Left kidney (tissue), 2 donors: Measurements from ENCODE around the gene CDC25B. TPM values are rescaled to one million over a fixed set of nuclear protein-coding genes. Genes with fewer than 3 reads are reported as not detected.

Experiments
- DNase-seq: peaks from one replicate; pipeline ENCODE4 v3.0.0-alpha.2; 2013
- polyA plus RNA-seq: library from polyadenylated mRNA; unstranded; fragments of 120-200 nt; gene quantifications from one replicate; pipeline ENCODE4 v1.2.1, GENCODE V29; 2013; ENCODE audit not compliant: insufficient read length

The CDC25B gene
- polyA plus RNA-seq, 1 donor, result 41.7 TPM

DNA sequence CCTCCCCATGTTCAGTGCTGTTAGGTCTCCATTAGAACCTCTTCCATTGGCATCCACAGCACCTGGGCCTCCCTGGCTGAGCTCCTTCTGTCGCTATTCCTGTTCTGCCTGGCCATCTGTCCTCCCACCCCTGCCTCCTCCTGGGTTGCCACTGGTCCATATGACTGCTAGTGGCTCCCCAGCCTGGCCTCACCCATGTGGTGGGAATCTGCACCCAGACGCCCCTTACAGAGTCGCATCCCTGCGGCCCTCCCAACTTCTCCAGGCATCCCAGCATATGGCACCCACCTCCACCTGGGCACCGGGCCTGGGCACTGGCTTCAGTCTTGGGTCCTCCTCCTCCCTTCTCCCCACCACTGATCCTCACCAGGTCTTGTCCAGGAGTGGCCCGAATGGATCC, 7.7 kb downstream of the CDC25B start:
- no peak for DNase-seq

- no peak for DNase-seq
Measured at GRCh38 chr20:3804254-3804751, 8.2 kb downstream of the CDC25B start.

- DNase-seq, result no peak
Measured at GRCh38 chr20:3804781-3805180, 8.7 kb downstream of the CDC25B start.

DNA sequence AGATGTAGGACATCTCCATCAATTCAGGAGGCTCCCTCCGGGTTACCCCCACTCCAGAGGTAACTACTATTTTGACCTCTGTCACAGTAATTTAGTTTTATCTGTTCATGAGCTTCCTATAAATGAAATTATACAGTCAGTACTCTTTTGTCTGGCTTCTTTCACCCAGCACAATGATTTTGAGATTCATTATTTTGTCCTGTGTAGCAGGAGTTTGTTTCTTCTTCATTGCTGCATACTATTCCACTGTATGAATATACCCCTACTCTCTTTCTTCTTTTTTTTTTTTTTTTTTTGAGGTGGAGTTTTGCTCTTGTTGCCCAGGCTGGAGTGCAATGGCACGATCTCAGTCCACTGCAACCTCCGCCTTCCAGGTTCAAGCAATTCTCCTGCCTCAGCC, 12.4 kb downstream of the CDC25B start:
- no peak for DNase-seq

DNA sequence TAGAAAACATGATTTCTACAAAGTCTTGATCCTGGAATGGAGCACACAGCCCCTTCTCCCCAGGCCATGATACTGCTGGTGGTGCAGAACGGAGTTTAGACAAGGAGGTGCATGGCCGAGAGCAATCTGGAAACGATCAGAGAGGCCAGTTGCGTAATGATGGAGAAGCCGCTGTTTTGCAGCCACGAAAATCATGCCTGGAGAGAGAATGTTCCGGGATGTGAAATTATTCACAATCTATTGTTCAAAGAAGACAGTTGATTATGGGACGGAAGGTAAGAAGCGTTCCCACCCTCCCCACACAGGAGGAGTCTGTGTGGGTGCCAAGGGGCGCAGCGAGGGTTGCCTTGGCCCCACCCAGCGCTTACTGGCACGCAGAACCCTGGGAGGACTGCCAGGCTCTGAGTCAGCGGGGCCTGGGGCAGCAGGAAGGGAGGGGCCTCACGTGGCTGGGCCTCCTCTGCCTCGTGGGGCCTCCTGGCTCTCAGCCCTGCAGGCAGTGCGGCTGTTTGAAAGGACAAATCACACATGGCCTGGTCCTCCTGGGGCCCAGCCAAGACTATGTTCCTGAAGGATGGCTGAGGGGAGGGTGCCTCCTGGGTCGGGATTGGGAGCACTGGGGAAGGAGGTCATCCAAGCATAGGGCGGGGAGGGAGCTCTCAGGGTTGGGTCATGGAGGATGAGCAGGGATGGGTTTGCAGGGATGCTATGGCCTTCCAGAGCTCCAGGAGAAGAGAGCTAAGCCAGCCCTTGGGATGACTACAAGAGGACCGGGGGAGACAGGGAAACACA, 15.6 kb downstream of the CDC25B start:
- peak; percentile 89 for DNase-seq

DNA sequence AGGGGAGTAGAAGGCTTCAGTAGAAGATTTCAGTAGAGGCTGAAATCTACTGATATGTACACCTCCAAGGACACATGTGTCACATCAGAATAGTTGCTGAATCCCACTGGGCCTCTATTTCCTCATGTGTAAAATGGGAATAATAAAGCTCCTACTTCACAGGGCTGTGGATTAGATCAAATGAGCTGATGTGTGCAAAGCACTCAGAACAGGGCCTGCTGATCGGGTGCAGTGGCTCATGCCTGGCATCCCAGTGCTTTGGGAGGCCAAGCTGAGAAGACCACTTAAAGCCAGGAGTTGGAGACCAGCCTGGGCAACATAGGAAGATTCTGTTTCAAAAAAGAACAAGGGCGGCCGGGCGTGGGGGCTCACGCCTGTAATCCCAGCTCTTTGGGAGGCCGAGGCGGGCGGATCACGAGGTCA, 16.2 kb downstream of the CDC25B start:
- no peak for DNase-seq

GRCh38 chr20:3812975-3813847, 17.1 kb downstream of the CDC25B start:
- DNase-seq, result no peak

- no peak for DNase-seq
Measured at GRCh38 chr20:3813848-3814581, 17.9 kb downstream of the CDC25B start.

- DNase-seq, result no peak
Measured at GRCh38 chr20:3814928-3815495, 18.9 kb downstream of the CDC25B start.

- no peak for DNase-seq
Measured at GRCh38 chr20:3815703-3816315, 19.7 kb downstream of the CDC25B start.

DNA sequence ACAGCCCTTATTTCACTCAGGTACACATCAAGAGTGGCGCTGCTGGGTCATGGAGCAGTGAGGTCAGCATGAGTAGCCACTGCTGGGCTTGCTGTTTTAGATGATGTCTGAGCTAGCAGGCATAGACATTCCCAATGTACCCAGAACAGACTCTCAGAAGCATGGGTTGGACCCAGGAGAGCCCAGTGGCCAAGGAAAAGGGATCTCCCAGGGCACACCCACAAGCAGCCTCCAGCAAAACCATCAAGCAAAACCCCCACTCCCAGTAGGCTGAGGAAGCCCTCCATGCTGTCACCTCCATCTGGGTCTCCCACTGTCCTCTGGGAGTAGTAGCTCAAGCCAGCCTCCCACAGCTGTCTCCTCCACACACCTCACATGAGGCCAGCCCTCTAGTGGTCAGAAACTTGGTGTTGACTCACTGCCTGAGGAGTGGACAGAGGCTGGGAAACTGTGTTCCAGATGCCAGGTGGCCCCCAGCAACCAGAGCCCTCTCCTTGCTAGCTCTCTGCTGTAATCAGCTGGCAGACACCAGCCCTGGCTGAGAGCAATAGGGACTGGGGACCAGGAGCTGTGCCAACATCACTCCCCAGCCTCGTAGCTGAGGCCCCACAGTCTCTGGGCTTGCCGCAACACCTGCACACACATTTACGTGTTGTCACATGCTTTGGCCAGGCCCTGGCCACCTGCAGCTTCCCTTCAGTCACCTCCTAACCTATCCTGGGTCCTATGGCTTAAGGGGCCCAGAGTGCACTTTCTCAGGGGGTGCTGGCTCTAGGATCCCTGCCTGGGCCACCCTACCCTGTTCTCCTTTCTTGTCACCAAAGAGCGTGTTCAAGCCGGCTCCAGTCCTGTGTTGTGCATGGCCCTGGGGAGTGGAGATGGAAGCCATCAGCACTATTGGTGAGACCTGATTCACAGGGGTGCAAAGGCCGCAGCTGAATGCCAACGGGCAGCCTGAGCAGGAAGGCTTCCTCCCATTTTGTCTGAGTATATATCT, 22.3 kb downstream of the CDC25B start:
- DNase-seq, result peak; percentile 60

- no peak for DNase-seq
Measured at GRCh38 chr20:3819411-3820047, 23.4 kb downstream of the CDC25B start.

DNA sequence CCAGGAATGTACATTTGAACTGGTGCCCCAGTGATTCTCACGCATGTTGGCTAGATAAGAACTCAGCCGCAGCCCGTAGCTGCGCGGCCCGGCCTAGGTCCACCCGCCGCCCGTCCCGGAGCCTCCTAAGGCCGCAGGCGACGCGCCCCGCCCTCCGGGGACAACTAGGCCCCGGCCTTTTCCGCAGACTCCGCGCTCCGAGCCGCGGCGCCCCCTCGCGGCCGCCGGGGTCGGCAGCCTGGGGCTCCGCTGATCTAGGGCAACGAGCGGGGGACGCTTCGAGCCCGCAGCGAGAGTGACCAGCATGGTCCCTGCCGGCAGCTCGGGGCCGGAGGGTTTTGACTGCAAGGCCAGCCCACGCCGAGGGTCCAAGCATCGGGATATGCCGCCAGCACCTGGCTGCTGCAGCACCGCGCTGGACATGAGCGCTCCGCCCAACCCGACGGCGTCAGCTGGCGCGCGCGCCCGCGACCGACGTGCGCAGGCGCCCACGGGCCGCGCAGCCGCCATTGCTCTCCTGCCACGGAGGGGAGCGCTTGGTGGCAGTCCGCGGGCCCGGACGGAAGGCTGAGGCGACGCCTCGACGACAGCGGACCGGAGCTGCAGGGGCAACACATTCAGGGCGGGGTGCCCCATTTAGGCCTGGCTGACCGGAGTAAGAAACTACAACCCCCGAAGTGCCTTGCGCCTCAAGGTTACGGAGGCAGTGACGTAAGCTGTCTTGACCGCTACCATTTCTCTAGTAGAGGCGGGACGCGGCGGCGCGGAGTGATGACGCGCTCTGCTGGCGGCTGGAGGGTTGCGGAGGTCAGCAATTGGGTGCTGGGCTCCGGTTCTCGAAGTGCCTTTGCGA, 24.2 kb downstream of the CDC25B start, which contains the start of gene AP5S1:
Gene AP5S1, plus strand, starts transcription at position 500 of the 853 bp plus-strand sequence. CDS start 1,571 bp downstream, outside the sequence.
- peak; percentile 96 for DNase-seq

DNA sequence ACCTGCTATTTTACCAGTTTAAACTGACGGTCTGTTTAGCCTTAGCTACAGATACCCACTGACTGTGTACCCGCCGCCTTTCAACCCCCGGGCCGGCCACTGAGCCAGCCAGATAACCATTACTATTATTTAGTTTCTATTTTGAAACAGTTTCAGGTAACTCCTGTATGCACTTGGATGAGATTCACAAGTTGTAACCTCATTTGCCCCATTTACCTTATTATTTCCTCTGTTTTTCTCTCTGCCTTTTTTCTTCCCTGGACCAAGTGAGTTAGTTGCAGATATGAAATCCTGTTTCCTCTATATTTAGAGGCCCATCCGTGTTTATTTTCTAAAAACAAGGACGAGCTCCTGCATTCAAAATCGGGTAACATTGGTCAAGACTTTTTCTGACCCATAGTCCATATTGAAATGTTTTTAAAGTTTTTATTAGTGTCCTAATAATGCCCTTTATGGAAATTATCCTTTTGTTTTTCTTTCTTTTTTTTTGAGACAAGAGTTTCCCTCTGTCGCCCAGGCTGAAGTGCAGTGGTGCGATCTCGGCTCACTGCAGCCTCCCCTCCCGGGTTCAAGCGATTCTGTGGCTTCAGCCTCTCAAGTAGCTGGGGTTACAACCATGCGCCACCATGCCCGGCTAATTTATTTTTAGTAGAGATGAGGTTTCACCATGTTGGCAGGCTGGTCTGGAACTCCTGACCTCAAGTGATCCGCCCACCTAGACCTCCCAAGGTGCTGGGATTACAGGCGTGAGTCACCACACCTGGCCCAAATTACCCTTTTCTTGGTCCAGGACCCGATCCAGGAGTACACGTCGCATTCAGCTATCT, 25.0 kb downstream of the CDC25B start:
- DNase-seq, result no peak

GRCh38 chr20:3821996-3822395, 25.9 kb downstream of the CDC25B start:
- DNase-seq, result no peak

GRCh38 chr20:3823881-3824280, 27.8 kb downstream of the CDC25B start:
- DNase-seq, result no peak

DNA sequence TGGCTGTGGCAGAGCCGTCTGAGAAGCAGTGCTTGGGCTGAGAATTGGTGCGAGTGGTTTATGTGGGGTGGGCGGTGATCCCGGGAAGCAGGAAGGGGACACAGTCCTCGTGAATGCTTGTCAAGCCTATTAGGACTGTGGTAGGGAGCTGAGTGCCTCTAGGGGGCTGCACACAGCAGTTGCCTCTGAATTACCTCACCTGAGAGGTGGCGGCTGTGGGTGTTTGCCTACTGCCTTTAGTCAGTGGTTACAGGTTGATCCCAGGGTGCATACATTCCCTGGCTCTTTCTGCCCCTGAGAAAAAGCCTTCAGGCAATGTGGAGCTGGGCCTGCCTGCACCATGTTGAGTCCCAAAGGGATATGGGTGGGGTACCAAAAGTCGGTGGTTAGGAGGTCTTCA, 29.4 kb downstream of the CDC25B start:
- no peak for DNase-seq

GRCh38 chr20:3826420-3826819, 30.3 kb downstream of the CDC25B start:
- DNase-seq, result no peak
